Measurements from ENCODE around the gene SCN4A.

SCN4A gene

GRCh38 chr17:63960006-63960405, 12.7 kb downstream of the SCN4A start:
- TF ChIP-seq GATA2 (IDR thresholded peaks at IDR 0.05; ENCODE audit: low read depth, low read length) = no peak
- no peak for TF ChIP-seq GATA3 (IDR thresholded peaks at IDR 0.05; ENCODE audit: low read depth, low read length)

DNA sequence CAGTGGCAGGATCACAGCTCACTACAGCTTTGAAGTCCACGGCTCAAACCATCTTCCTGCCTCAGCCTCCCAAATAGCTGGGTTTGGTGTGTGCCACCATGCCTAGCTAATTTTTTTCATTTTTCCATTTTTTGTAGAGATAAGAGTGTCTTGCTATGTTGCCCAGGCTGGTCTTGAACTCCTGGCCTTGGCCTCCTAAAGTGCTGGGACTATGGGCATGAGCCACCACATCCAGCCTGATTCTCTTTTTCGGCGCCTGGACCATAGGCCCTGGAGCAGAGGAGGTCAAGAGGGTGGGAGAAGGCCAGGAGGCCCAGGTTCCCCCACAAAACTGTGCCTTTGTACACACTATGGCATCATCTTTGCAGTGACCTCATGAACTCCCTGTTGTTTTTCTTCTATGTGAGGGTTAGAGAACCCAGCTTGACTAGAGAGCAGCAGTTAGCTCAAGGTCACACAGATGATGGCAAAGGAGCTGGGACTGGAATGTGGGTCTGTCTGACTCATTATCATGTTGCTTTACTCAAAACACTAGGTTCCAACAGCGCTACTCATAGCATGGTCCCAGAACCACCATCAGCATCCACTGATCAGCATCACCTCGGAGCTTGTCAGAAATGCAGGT, 16.3 kb downstream of the SCN4A start:
- TF ChIP-seq GATA2 (IDR thresholded peaks at IDR 0.05; ENCODE audit: low read depth, low read length) = no peak
- TF ChIP-seq GATA3 (IDR thresholded peaks at IDR 0.05; ENCODE audit: low read depth, low read length) = no peak

DNA sequence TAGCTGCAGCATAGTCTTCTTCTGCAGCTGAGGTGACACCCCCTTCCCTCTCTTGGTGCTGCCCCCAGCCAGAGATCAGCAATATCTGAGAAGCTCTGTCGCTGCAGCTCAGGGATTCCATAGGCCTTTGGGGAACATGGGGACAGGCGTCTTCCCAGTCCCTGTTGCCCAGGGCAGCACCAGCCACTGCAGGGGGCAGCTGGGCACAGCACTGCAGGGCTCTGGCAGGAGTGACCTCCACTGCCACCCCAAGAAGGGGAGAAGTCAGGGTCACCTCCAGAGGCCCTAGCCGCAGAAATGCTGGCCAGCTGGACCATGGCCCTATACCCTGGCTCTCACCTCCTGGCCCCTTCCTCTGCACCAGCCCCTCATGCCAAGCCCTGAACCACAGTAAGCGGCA, 16.9 kb downstream of the SCN4A start:
- TF ChIP-seq GATA3 (IDR thresholded peaks at IDR 0.05; ENCODE audit: low read depth, low read length) (no peak), GATA2 (IDR thresholded peaks at IDR 0.05; ENCODE audit: low read depth, low read length) (no peak)

- TF ChIP-seq GATA3 (IDR thresholded peaks at IDR 0.05; ENCODE audit: low read depth, low read length) = no peak
- no peak for TF ChIP-seq GATA2 (IDR thresholded peaks at IDR 0.05; ENCODE audit: low read depth, low read length)
Measured at GRCh38 chr17:63955232-63955631, 17.5 kb downstream of the SCN4A start.

DNA sequence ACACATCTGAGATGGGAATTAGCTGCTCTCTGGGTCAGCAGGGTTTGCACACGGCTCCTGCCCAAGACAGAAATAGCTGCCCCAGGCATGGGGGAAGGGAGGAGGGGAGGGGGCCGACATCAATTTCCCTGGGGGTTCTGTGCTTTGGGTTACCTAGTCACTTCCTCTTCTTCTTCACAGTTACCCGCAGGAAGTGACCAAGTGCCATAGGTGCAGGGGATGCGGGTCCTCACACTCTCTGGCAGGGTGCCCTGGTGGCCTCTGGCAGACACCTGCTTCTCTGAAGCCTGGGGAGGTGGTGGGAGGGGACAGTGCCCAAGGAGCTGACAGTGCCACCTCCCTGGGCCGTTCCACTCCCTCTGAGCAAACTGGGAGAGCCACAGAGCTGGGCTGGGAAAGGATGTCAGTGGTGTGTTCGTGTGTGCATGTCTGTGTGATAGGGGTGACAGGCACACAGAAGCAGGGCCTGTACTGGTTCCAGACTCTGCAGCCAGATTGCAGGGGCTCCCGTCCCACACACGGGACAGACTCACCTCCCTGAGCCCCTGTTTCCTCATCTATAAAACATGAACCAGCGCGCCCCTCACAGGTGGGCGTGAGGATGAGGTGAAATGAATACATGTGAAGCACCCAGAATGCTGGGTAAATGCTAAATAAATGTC, 18.2 kb downstream of the SCN4A start:
- TF ChIP-seq GATA2 (IDR thresholded peaks at IDR 0.05; ENCODE audit: low read depth, low read length) (no peak), GATA3 (IDR thresholded peaks at IDR 0.05; ENCODE audit: low read depth, low read length) (no peak)

- TF ChIP-seq GATA3 (IDR thresholded peaks at IDR 0.05; ENCODE audit: low read depth, low read length) (no peak), GATA2 (IDR thresholded peaks at IDR 0.05; ENCODE audit: low read depth, low read length) (no peak)
Measured at GRCh38 chr17:63950940-63951907, 21.5 kb downstream of the SCN4A start.

DNA sequence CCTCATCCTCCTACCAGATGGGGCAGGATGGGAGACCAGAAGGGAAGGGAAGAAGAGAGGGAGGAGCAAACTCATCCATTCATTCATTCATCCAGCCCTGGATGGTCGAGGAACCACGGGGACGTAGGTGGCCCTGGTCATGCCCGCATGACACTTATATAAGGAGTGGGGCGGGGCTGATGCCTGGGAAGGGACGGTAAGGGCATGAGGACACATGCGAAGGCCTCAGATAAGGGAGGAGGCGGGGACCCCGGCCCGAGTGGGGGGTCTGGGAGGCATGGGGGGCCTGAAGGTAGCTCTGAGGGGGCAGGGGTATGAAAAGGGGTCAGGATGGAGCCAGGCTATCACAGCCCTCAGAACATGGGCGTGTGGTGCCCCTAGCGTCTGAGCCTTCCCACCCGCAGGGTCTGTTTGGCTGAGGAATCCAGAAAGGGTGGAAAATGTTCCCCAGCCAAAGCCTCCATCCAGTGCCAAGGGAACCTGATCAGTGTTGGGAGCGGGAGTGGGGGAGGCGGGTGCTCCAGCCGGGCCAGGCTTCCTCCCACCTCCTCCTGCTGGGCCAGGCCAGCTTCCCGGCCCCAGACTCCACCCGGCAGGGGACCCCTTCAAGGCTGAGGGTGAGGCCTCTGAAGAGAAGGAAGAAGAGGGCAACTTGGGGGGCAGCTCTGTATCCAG, 23.0 kb downstream of the SCN4A start:
- TF ChIP-seq GATA3 (IDR thresholded peaks at IDR 0.05; ENCODE audit: low read depth, low read length) (no peak), GATA2 (IDR thresholded peaks at IDR 0.05; ENCODE audit: low read depth, low read length) (no peak)

DNA sequence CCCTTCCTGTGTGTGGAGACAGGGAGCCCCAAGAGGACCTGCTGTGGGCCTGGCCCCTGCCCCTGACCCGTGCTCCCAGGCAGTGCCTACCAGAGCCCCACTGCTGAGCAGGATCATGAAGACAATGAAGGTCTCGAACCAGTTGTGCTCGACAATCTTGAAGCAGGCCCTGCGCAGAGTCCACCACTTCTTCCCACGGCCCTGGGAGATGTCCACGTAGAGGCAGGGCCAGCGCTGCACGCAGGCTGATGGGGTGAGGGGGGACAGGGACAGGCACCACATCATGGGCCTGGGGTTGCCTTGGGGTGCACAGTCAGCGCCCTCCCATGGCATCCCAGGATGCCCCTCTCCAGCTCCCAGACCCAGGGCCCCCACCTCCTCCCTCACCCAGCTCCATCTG, 24.2 kb downstream of the SCN4A start:
- TF ChIP-seq GATA3 (IDR thresholded peaks at IDR 0.05; ENCODE audit: low read depth, low read length) (no peak), GATA2 (IDR thresholded peaks at IDR 0.05; ENCODE audit: low read depth, low read length) (no peak)

- TF ChIP-seq GATA3 (IDR thresholded peaks at IDR 0.05; ENCODE audit: low read depth, low read length) (no peak), GATA2 (IDR thresholded peaks at IDR 0.05; ENCODE audit: low read depth, low read length) (no peak)
Measured at GRCh38 chr17:63947711-63948330, 24.9 kb downstream of the SCN4A start.

- TF ChIP-seq GATA2 (IDR thresholded peaks at IDR 0.05; ENCODE audit: low read depth, low read length) (no peak), GATA3 (IDR thresholded peaks at IDR 0.05; ENCODE audit: low read depth, low read length) (no peak)
Measured at GRCh38 chr17:63946440-63947363, 26.0 kb downstream of the SCN4A start.

DNA sequence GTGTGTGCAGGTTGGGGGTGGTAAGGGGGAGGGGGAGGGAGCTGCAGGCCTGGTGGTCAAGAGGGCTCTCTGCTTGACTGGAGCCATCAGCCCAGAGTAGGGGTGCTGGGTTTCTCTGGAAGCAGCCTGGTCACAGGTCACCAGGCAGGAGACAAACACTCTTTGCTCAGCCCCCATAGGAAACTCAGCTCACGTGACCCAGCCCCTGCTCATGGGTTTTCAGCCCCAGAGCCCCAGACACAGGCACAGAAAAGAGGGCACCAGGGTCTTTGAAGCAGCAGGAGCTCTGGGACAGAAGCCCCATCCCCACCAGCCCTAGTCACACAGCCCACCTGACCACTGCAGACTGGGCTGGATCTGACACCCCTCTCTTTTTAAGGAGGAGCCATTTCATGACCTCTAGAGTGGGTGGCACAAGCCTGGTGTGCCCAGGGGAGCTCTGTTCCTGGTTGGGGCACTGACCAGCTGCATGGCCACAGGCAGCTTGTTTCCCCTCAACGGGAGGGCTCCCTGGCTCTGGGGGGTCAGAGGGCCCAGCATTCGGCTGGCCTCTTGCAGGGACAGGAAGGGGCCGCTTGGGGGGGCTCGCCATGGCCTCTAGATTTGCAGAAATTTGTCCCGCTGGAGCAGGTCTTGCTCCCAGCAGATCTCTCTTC, 26.8 kb downstream of the SCN4A start:
- TF ChIP-seq GATA2 (IDR thresholded peaks at IDR 0.05; ENCODE audit: low read depth, low read length) (no peak), GATA3 (IDR thresholded peaks at IDR 0.05; ENCODE audit: low read depth, low read length) (no peak)

Data from SH-SY5Y (cell line).